WERI-Rb-1 (cell line): Measurements from ENCODE around the gene ZNF280B.

Source experiments
- DNase-seq: peaks from one replicate; pipeline ENCODE4 v3.0.0-alpha.2; 2020
- H3K27ac ChIP-seq: fragments of 250-450 bp; sonication (Bioruptor Pico); 2 replicates; pipeline ENCODE4 v1.5.1; 2020; ENCODE audit warnings: mild to moderate bottlenecking, moderate library complexity
- H3K27me3 ChIP-seq: fragments of 250-450 bp; sonication (Bioruptor Pico); 2 replicates; pipeline ENCODE4 v1.5.1; 2021; ENCODE audit warnings: mild to moderate bottlenecking, low read depth, moderate library complexity; ENCODE audit not compliant: insufficient read depth, severe bottlenecking
- H3K36me3 ChIP-seq: fragments of 250-450 bp; sonication (Bioruptor Pico); 2 replicates; pipeline ENCODE4 v1.5.1; 2020; ENCODE audit warnings: mild to moderate bottlenecking, moderate library complexity
- H3K4me3 ChIP-seq: 2 replicates; pipeline ENCODE4 v1.5.1; 2011; ENCODE audit warnings: low read depth, mild to moderate bottlenecking, control low read depth, low read length
- H3K9me3 ChIP-seq: fragments of 250-450 bp; sonication (Bioruptor Pico); 2 replicates; pipeline ENCODE4 v1.5.1; 2021; ENCODE audit warnings: mild to moderate bottlenecking, moderate library complexity; ENCODE audit not compliant: severe bottlenecking
- TF ChIP-seq, protein P1 (sequence below): IDR thresholded peaks from 2 replicates; pipeline ENCODE4 v1.5.1; 2011; ENCODE audit warnings: low read depth, mild to moderate bottlenecking, control low read depth, inconsistent platforms, low read length

Gene ZNF280B

DNA sequence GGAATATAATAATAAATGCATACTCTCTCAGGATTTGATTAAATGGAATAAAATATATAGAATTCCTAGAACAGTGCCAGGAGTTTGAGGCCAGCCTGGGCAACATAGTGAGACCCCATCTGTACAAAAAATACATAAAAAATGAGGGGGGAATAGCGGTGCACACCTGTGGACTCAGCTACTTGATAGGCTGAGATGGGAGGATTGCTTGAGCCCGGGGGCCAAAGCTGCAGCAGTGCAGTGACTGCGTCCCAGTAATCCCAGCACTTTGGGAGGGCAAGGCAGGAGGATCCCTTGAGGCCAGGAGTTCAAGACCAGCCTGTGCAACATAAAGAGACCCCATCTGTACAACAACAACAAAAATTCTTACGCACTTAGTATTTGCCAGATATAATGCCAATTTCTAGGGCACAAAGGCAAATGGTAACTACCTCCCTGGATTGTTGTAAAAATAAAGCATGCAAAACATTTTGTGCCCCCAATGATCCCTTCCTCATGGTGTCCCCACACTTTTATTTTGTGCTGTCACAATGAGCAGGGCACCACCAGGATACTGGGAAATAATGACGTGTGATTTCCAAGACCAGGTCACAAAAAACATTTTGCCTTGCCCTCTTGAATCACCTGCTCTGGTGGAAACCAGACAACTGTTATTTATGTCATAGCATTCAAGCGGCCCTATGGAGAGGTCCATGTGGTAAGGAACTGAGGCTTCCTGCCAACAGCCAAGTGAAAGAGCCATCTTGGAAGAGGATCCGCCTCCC lies 29.9 kb upstream of the ZNF280B start:
- no peak for DNase-seq
- H3K27me3 ChIP-seq = no peaks in the 10 kb centered on the region
- no peak overlapping the region for H3K27ac ChIP-seq
- no peak overlapping the region for H3K4me3 ChIP-seq
- no peaks in the 10 kb centered on the region for H3K9me3 ChIP-seq
- H3K36me3 ChIP-seq = no peaks in the 10 kb centered on the region
- TF ChIP-seq, protein P1, sequence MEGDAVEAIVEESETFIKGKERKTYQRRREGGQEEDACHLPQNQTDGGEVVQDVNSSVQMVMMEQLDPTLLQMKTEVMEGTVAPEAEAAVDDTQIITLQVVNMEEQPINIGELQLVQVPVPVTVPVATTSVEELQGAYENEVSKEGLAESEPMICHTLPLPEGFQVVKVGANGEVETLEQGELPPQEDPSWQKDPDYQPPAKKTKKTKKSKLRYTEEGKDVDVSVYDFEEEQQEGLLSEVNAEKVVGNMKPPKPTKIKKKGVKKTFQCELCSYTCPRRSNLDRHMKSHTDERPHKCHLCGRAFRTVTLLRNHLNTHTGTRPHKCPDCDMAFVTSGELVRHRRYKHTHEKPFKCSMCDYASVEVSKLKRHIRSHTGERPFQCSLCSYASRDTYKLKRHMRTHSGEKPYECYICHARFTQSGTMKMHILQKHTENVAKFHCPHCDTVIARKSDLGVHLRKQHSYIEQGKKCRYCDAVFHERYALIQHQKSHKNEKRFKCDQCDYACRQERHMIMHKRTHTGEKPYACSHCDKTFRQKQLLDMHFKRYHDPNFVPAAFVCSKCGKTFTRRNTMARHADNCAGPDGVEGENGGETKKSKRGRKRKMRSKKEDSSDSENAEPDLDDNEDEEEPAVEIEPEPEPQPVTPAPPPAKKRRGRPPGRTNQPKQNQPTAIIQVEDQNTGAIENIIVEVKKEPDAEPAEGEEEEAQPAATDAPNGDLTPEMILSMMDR = no peak

GRCh38 chr22:22536916-22537315 lies 28.4 kb upstream of the ZNF280B start:
- Histone ChIP-seq H3K36me3 (no peaks in the 10 kb centered on the region), H3K9me3 (no peaks in the 10 kb centered on the region), H3K27ac (no peak overlapping the region), H3K4me3 (no peak overlapping the region), H3K27me3 (no peaks in the 10 kb centered on the region)
- TF ChIP-seq, protein P1 = no peak
- no peak for DNase-seq

DNA sequence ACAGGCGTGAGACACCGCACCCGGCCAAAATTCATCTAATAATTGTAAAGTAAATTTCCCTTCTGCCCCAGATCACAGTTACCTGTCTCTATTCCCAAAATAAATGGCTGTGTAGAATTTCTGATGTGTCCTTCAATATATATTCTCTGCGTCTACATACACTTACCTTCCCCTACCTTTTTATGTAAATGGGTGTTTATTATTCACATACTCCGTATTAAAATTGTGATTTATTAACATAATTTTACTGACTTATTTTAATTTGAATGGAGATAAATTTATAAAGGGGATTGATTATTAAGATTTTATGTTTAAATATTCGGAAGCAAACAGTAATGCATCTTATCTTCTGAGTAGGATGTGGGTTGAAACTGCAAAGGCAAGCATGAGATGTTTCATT lies 28.0 kb upstream of the ZNF280B start:
- no peak for DNase-seq
- Histone ChIP-seq H3K9me3 (no peaks in the 10 kb centered on the region), H3K36me3 (no peaks in the 10 kb centered on the region), H3K27ac (no peak overlapping the region), H3K27me3 (no peaks in the 10 kb centered on the region), H3K4me3 (no peak overlapping the region)
- TF ChIP-seq, protein P1 = no peak

GRCh38 chr22:22535662-22536061 lies 27.1 kb upstream of the ZNF280B start:
- H3K27me3 ChIP-seq = no peaks in the 10 kb centered on the region
- no peaks in the 10 kb centered on the region for H3K36me3 ChIP-seq
- DNase-seq = no peak
- no peak overlapping the region for H3K27ac ChIP-seq
- H3K4me3 ChIP-seq = no peak overlapping the region
- H3K9me3 ChIP-seq = no peaks in the 10 kb centered on the region
- TF ChIP-seq, protein P1 = no peak

- H3K27me3 ChIP-seq = no peaks in the 10 kb centered on the region
- TF ChIP-seq, protein P1 = no peak
- H3K27ac ChIP-seq = no peak overlapping the region
- no peaks in the 10 kb centered on the region for H3K36me3 ChIP-seq
- H3K4me3 ChIP-seq = no peak overlapping the region
- no peak for DNase-seq
- H3K9me3 ChIP-seq = no peaks in the 10 kb centered on the region
Measured at GRCh38 chr22:22534604-22535415, 26.3 kb upstream of the ZNF280B start.
